H54 (cell line): Measurements from ENCODE around the gene LRRC17.

Source experiments
- DNase-seq: peaks from one replicate; pipeline ENCODE4 v3.0.0; 2011; ENCODE audit warnings: low spot score, mixed read lengths; ENCODE audit not compliant: insufficient read length
- FAIRE-seq: peaks from 3 replicates; lab custom pipeline; 2011; peaks lifted over from hg19 to GRCh38; lab: Jason Lieb, UNC
- POLR2A ChIP-seq: IDR thresholded peaks from 2 replicates; pipeline ENCODE4 v1.6.1; 2011; ENCODE audit warnings: low read depth, mild to moderate bottlenecking, low read length

LRRC17 gene

GRCh38 chr7:102992509-102992937, 79.7 kb downstream of the LRRC17 start:
- FAIRE-seq: no peak
- no peak for TF ChIP-seq POLR2A

GRCh38 chr7:102992938-102993717, 80.3 kb downstream of the LRRC17 start:
- TF ChIP-seq POLR2A: no peak
- no peak for DNase-seq
- FAIRE-seq: no peak

More at GRCh38 chr7:102992509-102992937, 79.7 kb downstream of the LRRC17 start:
- DNase-seq: no peak

GRCh38 chr7:102993718-102994029, 80.9 kb downstream of the LRRC17 start:
- no peak for FAIRE-seq
- TF ChIP-seq POLR2A: no peak
- no peak for DNase-seq

DNA sequence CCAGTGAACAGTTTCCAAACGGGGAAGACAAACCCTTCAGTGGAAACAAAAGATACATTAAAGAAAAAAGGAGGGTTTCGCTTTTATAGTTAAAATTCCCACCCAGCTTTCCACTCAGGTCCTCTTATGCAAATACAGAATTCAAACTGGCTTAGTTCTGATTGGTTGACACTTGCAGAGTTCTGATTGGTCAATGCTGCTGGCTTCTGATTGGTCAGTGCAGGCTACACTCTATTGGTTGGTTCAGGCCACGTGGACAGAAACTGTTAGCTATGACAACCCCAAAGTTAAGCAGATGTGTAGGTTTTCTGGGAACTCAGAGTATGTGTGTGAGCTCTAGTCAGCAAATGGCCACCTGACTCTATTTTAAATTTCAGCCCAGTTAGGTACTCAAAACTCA, 81.8 kb downstream of the LRRC17 start:
- DNase-seq (no peak), FAIRE-seq (no peak)
- TF ChIP-seq POLR2A: no peak
